VCaP (cell line): ENCODE measurements around the gene GTSE1.

ENCODE experiments used
- H3K27ac ChIP-seq: fragments of 450-650 bp; 2 replicates; pipeline ENCODE4 v1.5.1; 2017
- TF ChIP-seq, protein P1 (sequence below): fragments of 450-650 bp; conservative IDR thresholded peaks from 2 replicates; pipeline ENCODE4 v1.5.1; 2017; ENCODE audit warnings: mild to moderate bottlenecking, moderate library complexity

Gene GTSE1

DNA sequence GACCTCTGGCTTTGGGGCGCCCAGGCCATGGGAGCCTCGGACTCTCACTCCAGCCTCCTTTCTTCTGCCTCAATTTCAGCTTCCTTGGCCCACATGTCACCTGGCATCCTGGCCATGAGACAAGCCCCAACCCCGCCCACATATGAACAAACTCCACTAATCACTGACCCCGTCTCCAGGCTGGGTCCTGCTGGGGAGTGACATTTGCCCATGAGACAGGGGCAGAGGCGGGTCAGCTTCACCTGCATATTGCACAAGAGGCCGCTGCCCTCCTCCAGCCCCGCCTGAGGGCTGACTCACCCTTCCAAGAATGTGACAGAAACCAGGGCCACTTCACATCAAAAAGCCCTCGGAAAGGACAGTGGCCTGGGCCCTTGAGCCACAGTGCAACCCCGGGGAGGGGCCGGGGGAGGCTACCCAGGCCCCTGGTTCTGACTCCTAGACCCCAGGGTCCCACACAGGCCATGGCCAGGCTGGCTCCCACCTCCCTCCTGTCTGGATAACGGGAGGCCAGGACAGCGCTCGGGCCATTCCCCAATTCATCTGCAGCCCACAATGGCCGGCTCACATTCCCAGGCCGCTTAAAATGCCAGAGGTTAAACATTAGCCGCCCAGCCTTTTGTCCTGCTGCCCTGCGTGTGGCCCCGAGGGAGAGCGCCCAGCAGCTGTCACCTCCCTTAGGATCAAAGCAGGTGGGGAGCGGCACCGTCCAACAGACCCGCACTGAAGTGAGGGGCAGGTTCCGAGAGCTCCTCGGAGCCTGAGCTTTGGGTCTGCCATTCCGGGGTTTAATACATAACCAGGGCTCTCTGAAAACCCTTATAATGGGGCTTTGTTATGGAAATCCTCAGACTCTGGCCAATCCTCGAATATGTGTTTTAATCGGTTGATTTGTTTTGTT is 81.1 kb downstream of the GTSE1 start:
- TF ChIP-seq, protein P1, sequence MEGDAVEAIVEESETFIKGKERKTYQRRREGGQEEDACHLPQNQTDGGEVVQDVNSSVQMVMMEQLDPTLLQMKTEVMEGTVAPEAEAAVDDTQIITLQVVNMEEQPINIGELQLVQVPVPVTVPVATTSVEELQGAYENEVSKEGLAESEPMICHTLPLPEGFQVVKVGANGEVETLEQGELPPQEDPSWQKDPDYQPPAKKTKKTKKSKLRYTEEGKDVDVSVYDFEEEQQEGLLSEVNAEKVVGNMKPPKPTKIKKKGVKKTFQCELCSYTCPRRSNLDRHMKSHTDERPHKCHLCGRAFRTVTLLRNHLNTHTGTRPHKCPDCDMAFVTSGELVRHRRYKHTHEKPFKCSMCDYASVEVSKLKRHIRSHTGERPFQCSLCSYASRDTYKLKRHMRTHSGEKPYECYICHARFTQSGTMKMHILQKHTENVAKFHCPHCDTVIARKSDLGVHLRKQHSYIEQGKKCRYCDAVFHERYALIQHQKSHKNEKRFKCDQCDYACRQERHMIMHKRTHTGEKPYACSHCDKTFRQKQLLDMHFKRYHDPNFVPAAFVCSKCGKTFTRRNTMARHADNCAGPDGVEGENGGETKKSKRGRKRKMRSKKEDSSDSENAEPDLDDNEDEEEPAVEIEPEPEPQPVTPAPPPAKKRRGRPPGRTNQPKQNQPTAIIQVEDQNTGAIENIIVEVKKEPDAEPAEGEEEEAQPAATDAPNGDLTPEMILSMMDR = no peak
- H3K27ac ChIP-seq = no peak overlapping the region

DNA sequence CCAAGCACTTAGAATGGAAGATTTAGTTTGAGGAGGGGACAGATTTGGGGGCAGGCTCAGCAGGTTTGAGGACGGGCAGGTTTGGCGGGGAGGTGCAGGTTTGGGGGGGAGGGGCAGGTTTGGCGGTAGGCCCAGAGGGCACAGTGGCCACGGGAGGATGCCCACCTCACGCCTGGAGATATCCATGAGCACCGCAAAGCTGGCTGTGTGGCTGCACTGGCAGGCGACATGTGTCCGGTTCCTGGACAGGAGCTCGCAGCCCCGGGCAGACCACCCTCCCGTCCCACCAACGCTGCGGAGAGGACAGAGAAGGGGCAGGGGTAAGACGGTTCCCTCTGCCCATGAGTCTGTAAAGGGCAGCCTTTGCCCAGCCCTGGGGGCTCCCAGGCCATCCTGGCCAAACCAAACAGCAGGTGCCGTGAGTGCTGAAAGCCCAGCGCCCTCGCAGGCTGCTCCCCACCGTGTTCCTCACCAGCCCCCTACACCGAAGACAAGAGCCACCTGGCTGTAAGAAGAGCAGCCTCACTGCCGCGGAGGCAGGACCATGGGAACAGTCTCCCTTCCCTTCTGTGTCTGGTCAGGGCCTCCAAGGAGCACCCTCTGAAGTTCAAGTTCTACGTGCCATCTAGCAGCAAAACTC is 81.9 kb downstream of the GTSE1 start:
- TF ChIP-seq, protein P1 = no peak
- no peak overlapping the region; the same call in 1 of the 2 replicates for H3K27ac ChIP-seq

- H3K27ac ChIP-seq = peak overlapping the region; percentile 46; the same call in 1 of the 2 replicates
- TF ChIP-seq, protein P1 = no peak
These were observed 82.6 kb downstream of the GTSE1 start for GRCh38 chr22:46379066-46379930.

GRCh38 chr22:46380069-46380468 is 83.4 kb downstream of the GTSE1 start:
- peak overlapping the region; percentile 46; the same call in 1 of the 2 replicates for H3K27ac ChIP-seq
- TF ChIP-seq, protein P1 = no peak
